HEK293 (cell line): ENCODE results near the gene WNT1.

Source experiments
- YY1 ChIP-seq: fragments of 450-650 bp; formaldehyde crosslinking; IDR thresholded peaks from 2 replicates; pipeline ENCODE4 v1.5.1; 2018; ENCODE audit warnings: missing biosample characterization, missing genetic modification characterization
- ZBTB21 ChIP-seq: fragments of 450-650 bp; formaldehyde crosslinking; IDR thresholded peaks from 2 replicates; pipeline ENCODE4 v1.5.1; 2017; ENCODE audit warnings: missing biosample characterization, missing genetic modification characterization
- ZNF121 ChIP-seq: fragments of 450-650 bp; formaldehyde crosslinking; IDR thresholded peaks from 2 replicates; pipeline ENCODE4 v1.5.1; 2016; ENCODE audit warnings: missing biosample characterization, missing genetic modification characterization
- ZNF138 ChIP-seq: fragments of 450-650 bp; formaldehyde crosslinking; IDR thresholded peaks from 2 replicates; pipeline ENCODE4 v1.5.1; 2016; ENCODE audit warnings: missing biosample characterization, missing genetic modification characterization, borderline replicate concordance
- ZNF596 ChIP-seq: fragments of 450-650 bp; IDR thresholded peaks from 2 replicates; pipeline ENCODE4 v1.5.0; 2018; ENCODE audit warnings: missing biosample characterization, mild to moderate bottlenecking, missing genetic modification characterization, moderate library complexity
- ZSCAN23 ChIP-seq: fragments of 450-650 bp; formaldehyde crosslinking; IDR thresholded peaks from 2 replicates; pipeline ENCODE4 v1.5.1; 2016; ENCODE audit warnings: missing biosample characterization, missing genetic modification characterization
- TF ChIP-seq, protein P1 (sequence below): fragments of 450-650 bp; formaldehyde crosslinking; IDR thresholded peaks from 2 replicates; pipeline ENCODE4 v1.5.1; 2016; ENCODE audit warnings: missing biosample characterization, missing genetic modification characterization, borderline replicate concordance
- TF ChIP-seq, protein P2 (sequence below): fragments of 450-650 bp; formaldehyde crosslinking; IDR thresholded peaks from 2 replicates; pipeline ENCODE4 v1.5.1; 2016; ENCODE audit warnings: missing biosample characterization, missing genetic modification characterization, low read depth
- TF ChIP-seq, protein P3 (sequence below): fragments of 450-650 bp; formaldehyde crosslinking; IDR thresholded peaks from 2 replicates; pipeline ENCODE4 v1.5.1; 2016; ENCODE audit warnings: missing biosample characterization, missing genetic modification characterization
- TF ChIP-seq, protein P4 (sequence below): fragments of 450-650 bp; formaldehyde crosslinking; conservative IDR thresholded peaks from 2 replicates; pipeline ENCODE4 v1.5.1; 2016; ENCODE audit warnings: low read depth, missing biosample characterization, missing genetic modification characterization
- TF ChIP-seq, protein P5 (sequence below): fragments of 450-650 bp; formaldehyde crosslinking; IDR thresholded peaks from 2 replicates; pipeline ENCODE4 v1.5.1; 2016; ENCODE audit warnings: missing biosample characterization, missing genetic modification characterization
- TF ChIP-seq, protein P6 (sequence below): fragments of 450-650 bp; formaldehyde crosslinking; IDR thresholded peaks from 2 replicates; pipeline ENCODE4 v1.5.1; 2016; ENCODE audit warnings: missing biosample characterization, missing genetic modification characterization

DNA sequence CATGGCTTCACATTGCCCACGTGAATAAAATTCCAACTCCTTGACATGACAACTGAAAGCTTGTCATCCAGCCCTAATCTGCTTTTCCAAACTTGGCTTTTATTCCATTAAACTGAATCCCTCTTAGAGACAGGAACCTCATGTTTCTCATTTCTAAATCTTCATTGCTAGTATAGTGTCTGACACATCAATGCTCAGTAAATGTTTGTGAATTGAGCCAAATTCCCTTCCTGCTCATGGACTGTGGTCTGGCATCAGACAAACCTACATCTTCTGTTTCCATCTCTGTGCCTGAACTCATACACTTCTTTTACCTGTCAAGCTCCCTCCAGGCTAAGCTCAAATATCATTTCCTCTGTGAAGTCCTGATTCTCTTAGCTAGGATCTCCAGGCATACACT is 48.6 kb upstream of the WNT1 start:
- TF ChIP-seq, protein P1, sequence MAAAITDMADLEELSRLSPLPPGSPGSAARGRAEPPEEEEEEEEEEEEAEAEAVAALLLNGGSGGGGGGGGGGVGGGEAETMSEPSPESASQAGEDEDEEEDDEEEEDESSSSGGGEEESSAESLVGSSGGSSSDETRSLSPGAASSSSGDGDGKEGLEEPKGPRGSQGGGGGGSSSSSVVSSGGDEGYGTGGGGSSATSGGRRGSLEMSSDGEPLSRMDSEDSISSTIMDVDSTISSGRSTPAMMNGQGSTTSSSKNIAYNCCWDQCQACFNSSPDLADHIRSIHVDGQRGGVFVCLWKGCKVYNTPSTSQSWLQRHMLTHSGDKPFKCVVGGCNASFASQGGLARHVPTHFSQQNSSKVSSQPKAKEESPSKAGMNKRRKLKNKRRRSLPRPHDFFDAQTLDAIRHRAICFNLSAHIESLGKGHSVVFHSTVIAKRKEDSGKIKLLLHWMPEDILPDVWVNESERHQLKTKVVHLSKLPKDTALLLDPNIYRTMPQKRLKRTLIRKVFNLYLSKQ (tag by site-specific recombination): no peak
- TF ChIP-seq, protein P2, sequence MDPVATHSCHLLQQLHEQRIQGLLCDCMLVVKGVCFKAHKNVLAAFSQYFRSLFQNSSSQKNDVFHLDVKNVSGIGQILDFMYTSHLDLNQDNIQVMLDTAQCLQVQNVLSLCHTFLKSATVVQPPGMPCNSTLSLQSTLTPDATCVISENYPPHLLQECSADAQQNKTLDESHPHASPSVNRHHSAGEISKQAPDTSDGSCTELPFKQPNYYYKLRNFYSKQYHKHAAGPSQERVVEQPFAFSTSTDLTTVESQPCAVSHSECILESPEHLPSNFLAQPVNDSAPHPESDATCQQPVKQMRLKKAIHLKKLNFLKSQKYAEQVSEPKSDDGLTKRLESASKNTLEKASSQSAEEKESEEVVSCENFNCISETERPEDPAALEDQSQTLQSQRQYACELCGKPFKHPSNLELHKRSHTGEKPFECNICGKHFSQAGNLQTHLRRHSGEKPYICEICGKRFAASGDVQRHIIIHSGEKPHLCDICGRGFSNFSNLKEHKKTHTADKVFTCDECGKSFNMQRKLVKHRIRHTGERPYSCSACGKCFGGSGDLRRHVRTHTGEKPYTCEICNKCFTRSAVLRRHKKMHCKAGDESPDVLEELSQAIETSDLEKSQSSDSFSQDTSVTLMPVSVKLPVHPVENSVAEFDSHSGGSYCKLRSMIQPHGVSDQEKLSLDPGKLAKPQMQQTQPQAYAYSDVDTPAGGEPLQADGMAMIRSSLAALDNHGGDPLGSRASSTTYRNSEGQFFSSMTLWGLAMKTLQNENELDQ: no peak
- TF ChIP-seq, protein P3, sequence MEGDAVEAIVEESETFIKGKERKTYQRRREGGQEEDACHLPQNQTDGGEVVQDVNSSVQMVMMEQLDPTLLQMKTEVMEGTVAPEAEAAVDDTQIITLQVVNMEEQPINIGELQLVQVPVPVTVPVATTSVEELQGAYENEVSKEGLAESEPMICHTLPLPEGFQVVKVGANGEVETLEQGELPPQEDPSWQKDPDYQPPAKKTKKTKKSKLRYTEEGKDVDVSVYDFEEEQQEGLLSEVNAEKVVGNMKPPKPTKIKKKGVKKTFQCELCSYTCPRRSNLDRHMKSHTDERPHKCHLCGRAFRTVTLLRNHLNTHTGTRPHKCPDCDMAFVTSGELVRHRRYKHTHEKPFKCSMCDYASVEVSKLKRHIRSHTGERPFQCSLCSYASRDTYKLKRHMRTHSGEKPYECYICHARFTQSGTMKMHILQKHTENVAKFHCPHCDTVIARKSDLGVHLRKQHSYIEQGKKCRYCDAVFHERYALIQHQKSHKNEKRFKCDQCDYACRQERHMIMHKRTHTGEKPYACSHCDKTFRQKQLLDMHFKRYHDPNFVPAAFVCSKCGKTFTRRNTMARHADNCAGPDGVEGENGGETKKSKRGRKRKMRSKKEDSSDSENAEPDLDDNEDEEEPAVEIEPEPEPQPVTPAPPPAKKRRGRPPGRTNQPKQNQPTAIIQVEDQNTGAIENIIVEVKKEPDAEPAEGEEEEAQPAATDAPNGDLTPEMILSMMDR (tag by site-specific recombination): no peak
- TF ChIP-seq, protein P4, sequence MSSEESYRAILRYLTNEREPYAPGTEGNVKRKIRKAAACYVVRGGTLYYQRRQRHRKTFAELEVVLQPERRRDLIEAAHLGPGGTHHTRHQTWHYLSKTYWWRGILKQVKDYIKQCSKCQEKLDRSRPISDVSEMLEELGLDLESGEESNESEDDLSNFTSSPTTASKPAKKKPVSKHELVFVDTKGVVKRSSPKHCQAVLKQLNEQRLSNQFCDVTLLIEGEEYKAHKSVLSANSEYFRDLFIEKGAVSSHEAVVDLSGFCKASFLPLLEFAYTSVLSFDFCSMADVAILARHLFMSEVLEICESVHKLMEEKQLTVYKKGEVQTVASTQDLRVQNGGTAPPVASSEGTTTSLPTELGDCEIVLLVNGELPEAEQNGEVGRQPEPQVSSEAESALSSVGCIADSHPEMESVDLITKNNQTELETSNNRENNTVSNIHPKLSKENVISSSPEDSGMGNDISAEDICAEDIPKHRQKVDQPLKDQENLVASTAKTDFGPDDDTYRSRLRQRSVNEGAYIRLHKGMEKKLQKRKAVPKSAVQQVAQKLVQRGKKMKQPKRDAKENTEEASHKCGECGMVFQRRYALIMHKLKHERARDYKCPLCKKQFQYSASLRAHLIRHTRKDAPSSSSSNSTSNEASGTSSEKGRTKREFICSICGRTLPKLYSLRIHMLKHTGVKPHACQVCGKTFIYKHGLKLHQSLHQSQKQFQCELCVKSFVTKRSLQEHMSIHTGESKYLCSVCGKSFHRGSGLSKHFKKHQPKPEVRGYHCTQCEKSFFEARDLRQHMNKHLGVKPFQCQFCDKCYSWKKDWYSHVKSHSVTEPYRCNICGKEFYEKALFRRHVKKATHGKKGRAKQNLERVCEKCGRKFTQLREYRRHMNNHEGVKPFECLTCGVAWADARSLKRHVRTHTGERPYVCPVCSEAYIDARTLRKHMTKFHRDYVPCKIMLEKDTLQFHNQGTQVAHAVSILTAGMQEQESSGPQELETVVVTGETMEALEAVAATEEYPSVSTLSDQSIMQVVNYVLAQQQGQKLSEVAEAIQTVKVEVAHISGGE (tag by site-specific recombination): no peak
- TF ChIP-seq ZSCAN23 (tag by site-specific recombination) (no peak), ZNF596 (tag by site-specific recombination) (no peak), ZNF121 (tag by site-specific recombination) (no peak), ZNF138 (no peak), YY1 (tag by site-specific recombination) (no peak), ZBTB21 (no peak)
- TF ChIP-seq, protein P5, sequence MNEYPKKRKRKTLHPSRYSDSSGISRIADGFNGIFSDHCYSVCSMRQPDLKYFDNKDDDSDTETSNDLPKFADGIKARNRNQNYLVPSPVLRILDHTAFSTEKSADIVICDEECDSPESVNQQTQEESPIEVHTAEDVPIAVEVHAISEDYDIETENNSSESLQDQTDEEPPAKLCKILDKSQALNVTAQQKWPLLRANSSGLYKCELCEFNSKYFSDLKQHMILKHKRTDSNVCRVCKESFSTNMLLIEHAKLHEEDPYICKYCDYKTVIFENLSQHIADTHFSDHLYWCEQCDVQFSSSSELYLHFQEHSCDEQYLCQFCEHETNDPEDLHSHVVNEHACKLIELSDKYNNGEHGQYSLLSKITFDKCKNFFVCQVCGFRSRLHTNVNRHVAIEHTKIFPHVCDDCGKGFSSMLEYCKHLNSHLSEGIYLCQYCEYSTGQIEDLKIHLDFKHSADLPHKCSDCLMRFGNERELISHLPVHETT (tag by site-specific recombination): no peak
- TF ChIP-seq, protein P6, sequence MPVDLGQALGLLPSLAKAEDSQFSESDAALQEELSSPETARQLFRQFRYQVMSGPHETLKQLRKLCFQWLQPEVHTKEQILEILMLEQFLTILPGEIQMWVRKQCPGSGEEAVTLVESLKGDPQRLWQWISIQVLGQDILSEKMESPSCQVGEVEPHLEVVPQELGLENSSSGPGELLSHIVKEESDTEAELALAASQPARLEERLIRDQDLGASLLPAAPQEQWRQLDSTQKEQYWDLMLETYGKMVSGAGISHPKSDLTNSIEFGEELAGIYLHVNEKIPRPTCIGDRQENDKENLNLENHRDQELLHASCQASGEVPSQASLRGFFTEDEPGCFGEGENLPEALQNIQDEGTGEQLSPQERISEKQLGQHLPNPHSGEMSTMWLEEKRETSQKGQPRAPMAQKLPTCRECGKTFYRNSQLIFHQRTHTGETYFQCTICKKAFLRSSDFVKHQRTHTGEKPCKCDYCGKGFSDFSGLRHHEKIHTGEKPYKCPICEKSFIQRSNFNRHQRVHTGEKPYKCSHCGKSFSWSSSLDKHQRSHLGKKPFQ: no peak
